Measurements from ENCODE around the gene LIMK2.
"Not testable (repeated sequence)": the region's sequence is repeated elsewhere in the genome, so short reads cannot be mapped to it uniquely, and the experiment has no call there.

The LIMK2 gene

GRCh38 chr22:31211862-31212730, at the start of gene LIMK2:
LIMK2 (plus strand) TSS chr22:31212298; CDS start chr22:31212409, 111 bp downstream.
- DNase-seq: peak; percentile 95

GRCh38 chr22:31170971-31171370, 41.1 kb upstream of the LIMK2 start:
- DNase-seq: no peak

GRCh38 chr22:31171734-31172133, 40.4 kb upstream of the LIMK2 start:
- DNase-seq: not testable (repeated sequence)

GRCh38 chr22:31173386-31174145, 38.5 kb upstream of the LIMK2 start:
- DNase-seq: no peak

- DNase-seq: no peak
Observed at GRCh38 chr22:31176923-31177322, 35.2 kb upstream of the LIMK2 start.

GRCh38 chr22:31177420-31178162, 34.5 kb upstream of the LIMK2 start:
- DNase-seq: no peak

- DNase-seq: no peak
Observed at GRCh38 chr22:31178859-31179258, 33.2 kb upstream of the LIMK2 start.

- DNase-seq: no peak
Observed at GRCh38 chr22:31179345-31179744, 32.8 kb upstream of the LIMK2 start.

GRCh38 chr22:31184015-31184414, 28.1 kb upstream of the LIMK2 start:
- no peak for DNase-seq

- DNase-seq: no peak
Observed at GRCh38 chr22:31185056-31185455, 27.0 kb upstream of the LIMK2 start.

GRCh38 chr22:31187627-31188026, 24.5 kb upstream of the LIMK2 start:
- no peak for DNase-seq

GRCh38 chr22:31192513-31192912, 19.6 kb upstream of the LIMK2 start:
- DNase-seq: no peak

GRCh38 chr22:31193092-31193491, 19.0 kb upstream of the LIMK2 start:
- DNase-seq: no peak

- DNase-seq: not testable (repeated sequence)
Observed at GRCh38 chr22:31194681-31195080, 17.4 kb upstream of the LIMK2 start.

- DNase-seq: no peak
Observed at GRCh38 chr22:31199187-31199586, 12.9 kb upstream of the LIMK2 start.

GRCh38 chr22:31204352-31204984, 7.6 kb upstream of the LIMK2 start:
- not testable (repeated sequence) for DNase-seq

GRCh38 chr22:31205059-31205458, 7.0 kb upstream of the LIMK2 start:
- not testable (repeated sequence) for DNase-seq

GRCh38 chr22:31206460-31206859, 5.6 kb upstream of the LIMK2 start:
- DNase-seq: not testable (repeated sequence)

GRCh38 chr22:31206896-31207687, 5.0 kb upstream of the LIMK2 start:
- peak; percentile 8 for DNase-seq

- DNase-seq: peak; percentile 65
Observed at GRCh38 chr22:31210556-31211421, 1.3 kb upstream of the LIMK2 start.

GRCh38 chr22:31211482-31211861, 626 bp upstream of the LIMK2 start:
- DNase-seq: no peak

Data from eye (tissue), 1 donor.